GM23248 (cell line): ENCODE measurements around the gene ANKRA2. TPM values are rescaled to one million over a fixed set of nuclear protein-coding genes. Genes with fewer than 3 reads are reported as not detected.

Experiments used
- DNase-seq: peaks from one replicate; pipeline ENCODE4 v3.0.0-alpha.2; 2015
- H2AFZ ChIP-seq: fragments of 200-600 bp; sonication (generic); 2 replicates; pipeline ENCODE4 v1.6.1; 2016; ENCODE audit warnings: antibody characterized with exemption
- H3F3A ChIP-seq: fragments of 200-600 bp; sonication (generic); 2 replicates; pipeline ENCODE4 v1.6.1; 2016; ENCODE audit warnings: mild to moderate bottlenecking, antibody characterized with exemption, mixed run types; ENCODE audit not compliant: insufficient read depth
- H3K27ac ChIP-seq: fragments of 200-600 bp; sonication (generic); 2 replicates; pipeline ENCODE4 v1.5.1; 2016; ENCODE audit warnings: mild to moderate bottlenecking
- H3K27me3 ChIP-seq: fragments of 200-600 bp; sonication (generic); replicated peaks from 2 replicates; pipeline ENCODE4 v1.6.1; 2016; ENCODE audit warnings: mild to moderate bottlenecking; ENCODE audit not compliant: insufficient read depth
- H3K36me3 ChIP-seq: fragments of 200-600 bp; sonication (generic); 2 replicates; pipeline ENCODE4 v1.6.1; 2016; ENCODE audit warnings: low read depth, mild to moderate bottlenecking
- H3K4me1 ChIP-seq: fragments of 200-600 bp; sonication (generic); 2 replicates; pipeline ENCODE4 v1.6.1; 2016; ENCODE audit warnings: mild to moderate bottlenecking; ENCODE audit not compliant: insufficient read depth
- H3K4me2 ChIP-seq: fragments of 200-600 bp; sonication (generic); one replicate; pipeline ENCODE4 v1.6.1; 2016; ENCODE audit warnings: mild to moderate bottlenecking; ENCODE audit not compliant: unreplicated experiment
- H3K4me3 ChIP-seq: fragments of 200-600 bp; sonication (generic); 2 replicates; pipeline ENCODE4 v1.5.1; 2016; ENCODE audit warnings: mild to moderate bottlenecking
- H3K79me2 ChIP-seq: fragments of 200-600 bp; sonication (generic); 2 replicates; pipeline ENCODE4 v1.6.1; 2016; ENCODE audit warnings: mild to moderate bottlenecking; ENCODE audit not compliant: insufficient read depth
- H3K9ac ChIP-seq: fragments of 200-600 bp; sonication (generic); 2 replicates; pipeline ENCODE4 v1.6.1; 2016; ENCODE audit warnings: mild to moderate bottlenecking
- H3K9me2 ChIP-seq: fragments of 200-600 bp; sonication (generic); 2 replicates; pipeline ENCODE4 v1.6.1; 2016; ENCODE audit warnings: mixed run types, mild to moderate bottlenecking, moderate library complexity; ENCODE audit not compliant: insufficient read depth
- H3K9me3 ChIP-seq: fragments of 200-600 bp; sonication (generic); one replicate; pipeline ENCODE4 v1.6.1; 2017; ENCODE audit warnings: low read depth
- H4K20me1 ChIP-seq: fragments of 200-600 bp; sonication (generic); 2 replicates; pipeline ENCODE4 v1.6.0; 2016; ENCODE audit not compliant: insufficient read depth
- EZH2 ChIP-seq: fragments of 200-600 bp; sonication (generic); IDR thresholded peaks from 2 replicates; pipeline ENCODE4 v1.6.1; 2018; ENCODE audit warnings: antibody characterized with exemption, mild to moderate bottlenecking; ENCODE audit not compliant: insufficient read depth, poor library complexity, severe bottlenecking
- EZH2phosphoT487 ChIP-seq: fragments of 200-600 bp; sonication (generic); IDR thresholded peaks from 2 replicates; pipeline ENCODE4 v1.6.1; 2018; ENCODE audit warnings: antibody characterized with exemption, moderate library complexity, mild to moderate bottlenecking, low read depth; ENCODE audit not compliant: insufficient read depth
- WGBS, 2 experiments: methylation state at CpG; one replicate each; pipeline ENCODE4 v1.1.6; 2015 to 2017; ENCODE audit warnings: low lambda C conversion rate in 2 of 2, low coverage in 1 of 2; ENCODE audit errors: missing lambda C conversion rate in 2 of 2; 5-methylcytosine and 5-hydroxymethylcytosine counted together
- in situ Hi-C: fragments of 300-500 bp; cut with MboI; formaldehyde crosslinking; loops from 2 replicates; pipeline ENCODE4 v1.15.0; 2020
- polyA plus RNA-seq: library from polyadenylated mRNA; unstranded; fragments of >200 nt; fragmentation: Nextera tagmentation; extraction: Ambion mirVana; gene quantifications from 2 replicates; pipeline ENCODE4 v1.2.1, GENCODE V29; 2016
- total RNA-seq: library from RNA; depleted of rRNA; stranded (reverse); fragments of >200 nt; shearing (Covaris generic); gene quantifications from 2 replicates; pipeline ENCODE4 v1.2.3, GENCODE V29; 2014

ANKRA2 gene
- total and polyA plus RNA-seq, 2 experiments from 2014 or later = 23.6 to 30.2 TPM

GRCh38 chr5:73606206-73606753 is 40.8 kb upstream of the ANKRA2 start:
- in situ Hi-C loops = no loop called here
- DNase-seq = no peak
- no peaks in the 10 kb centered on the region for H3K27me3 ChIP-seq
- 45 to 57% methylated on average over 3 of the region's 3 CpGs for WGBS, 2 experiments
- H3K4me2 ChIP-seq = no peak overlapping the region
- H2AFZ ChIP-seq = no peak overlapping the region
- H4K20me1 ChIP-seq = no peaks in the 10 kb centered on the region
- H3K9ac ChIP-seq = no peak overlapping the region
- H3K9me3 ChIP-seq = peaks cover 5% of the 10 kb centered on the region
- TF ChIP-seq EZH2 = no peak
- no peak for TF ChIP-seq EZH2phosphoT487
- peaks cover 12% of the 10 kb centered on the region for H3K4me1 ChIP-seq
- no peaks in the 10 kb centered on the region for H3K79me2 ChIP-seq
- no peaks in the 10 kb centered on the region for H3K36me3 ChIP-seq
- no peaks in the 10 kb centered on the region for H3K9me2 ChIP-seq
- H3F3A ChIP-seq = peaks cover 13% of the 10 kb centered on the region; the same call in 1 of the 2 replicates
- H3K27ac ChIP-seq = no peak overlapping the region
- H3K4me3 ChIP-seq = no peak overlapping the region

- peak; percentile 65 for DNase-seq
- Histone ChIP-seq H3K79me2 (no peaks in the 10 kb centered on the region), H3K9me2 (no peaks in the 10 kb centered on the region), H2AFZ (0 out of 2 replicates have a peak overlapping the region, but pooled peaks have one; percentile 3), H3K4me3 (no peak overlapping the region), H3K4me1 (peaks cover 12% of the 10 kb centered on the region), H3K36me3 (no peaks in the 10 kb centered on the region), H3K27ac (no peak overlapping the region), H3K4me2 (no peak overlapping the region), H4K20me1 (no peaks in the 10 kb centered on the region), H3K9me3 (peaks cover 5% of the 10 kb centered on the region), H3F3A (peaks cover 13% of the 10 kb centered on the region; the same call in 1 of the 2 replicates), H3K9ac (no peak overlapping the region), H3K27me3 (no peaks in the 10 kb centered on the region)
- in situ Hi-C loops = no loop called here
- WGBS, 2 experiments = 53 to 58% methylated on average over 8 of the region's 8 CpGs
- TF ChIP-seq EZH2 (no peak), EZH2phosphoT487 (no peak)
Measured at GRCh38 chr5:73605223-73606087, 40.0 kb upstream of the ANKRA2 start.

- TF ChIP-seq EZH2phosphoT487 (no peak), EZH2 (no peak)
- Histone ChIP-seq H3K4me2 (no peak overlapping the region), H4K20me1 (no peaks in the 10 kb centered on the region), H3K27ac (no peak overlapping the region), H3K9ac (no peak overlapping the region), H3K79me2 (no peaks in the 10 kb centered on the region), H3K4me1 (peaks cover 12% of the 10 kb centered on the region), H3K9me3 (peaks cover 5% of the 10 kb centered on the region), H2AFZ (no peak overlapping the region), H3K4me3 (no peak overlapping the region), H3F3A (peaks cover 13% of the 10 kb centered on the region; the same call in 1 of the 2 replicates), H3K36me3 (no peaks in the 10 kb centered on the region), H3K27me3 (no peaks in the 10 kb centered on the region), H3K9me2 (no peaks in the 10 kb centered on the region)
- WGBS, 2 experiments = 98 to 99% methylated on average over 5 of the region's 5 CpGs
- no peak for DNase-seq
- in situ Hi-C loops = no loop called here
Measured at GRCh38 chr5:73603998-73604397, 38.6 kb upstream of the ANKRA2 start.

GRCh38 chr5:73599380-73599779 is 33.9 kb upstream of the ANKRA2 start:
- H3F3A ChIP-seq = no peaks in the 10 kb centered on the region
- no peaks in the 10 kb centered on the region for H4K20me1 ChIP-seq
- no peaks in the 10 kb centered on the region for H3K36me3 ChIP-seq
- no peak overlapping the region for H3K9ac ChIP-seq
- in situ Hi-C loops = loop anchor here (25.0 kb wide), 1 partner anchor 1063 kb away; no protein-coding TSS in a partner anchor
- H3K4me3 ChIP-seq = no peak overlapping the region
- H3K9me2 ChIP-seq = no peaks in the 10 kb centered on the region
- H3K9me3 ChIP-seq = peaks cover 5% of the 10 kb centered on the region
- no peak overlapping the region for H3K27ac ChIP-seq
- H3K27me3 ChIP-seq = no peaks in the 10 kb centered on the region
- no peak overlapping the region for H3K4me2 ChIP-seq
- WGBS, 2 experiments = 73 to 86% methylated on average over 3 of the region's 3 CpGs
- no peak overlapping the region for H2AFZ ChIP-seq
- H3K79me2 ChIP-seq = no peaks in the 10 kb centered on the region
- TF ChIP-seq EZH2 = no peak
- TF ChIP-seq EZH2phosphoT487 = no peak
- no peaks in the 10 kb centered on the region for H3K4me1 ChIP-seq
- DNase-seq = no peak
